ENCODE results near the gene SUSD6. TPM values are rescaled to one million over a fixed set of nuclear protein-coding genes. Genes with fewer than 3 reads are reported as not detected.

The SUSD6 gene
- total RNA-seq, 1 experiment from 2014 or later: 24.1 TPM

GRCh38 chr14:69633238-69633637 lies 21.8 kb downstream of the SUSD6 start:
- H3K4me1 ChIP-seq (replicated peaks; ENCODE audit: insufficient read depth): peaks cover 38% of the 10 kb centered on the region
- H3K36me3 ChIP-seq (ENCODE audit: low read depth): no peaks in the 10 kb centered on the region
- no peak overlapping the region for H2AFZ ChIP-seq
- no peaks in the 10 kb centered on the region; the same call in 1 of the 2 replicates for H3F3A ChIP-seq (ENCODE audit: insufficient read depth, low read depth)
- no TSS peak for BruUV-seq (replicated peaks)
- POLR2A ChIA-PET (ENCODE audit: unreplicated experiment): no interaction called here
- no peak for DNase-seq
- no peak overlapping the region for H3K27ac ChIP-seq
- H3K27me3 ChIP-seq (ENCODE audit: insufficient read depth, low read depth): no peaks in the 10 kb centered on the region
- H4K20me1 ChIP-seq (ENCODE audit: insufficient read depth): no peaks in the 10 kb centered on the region
- TF ChIP-seq CTCF (conservative IDR thresholded peaks at IDR 0.05): no peak
- no peak for TF ChIP-seq EZH2 (IDR thresholded peaks at IDR 0.05; ENCODE audit: low read depth)
- no peak overlapping the region for H3K4me2 ChIP-seq
- H3K4me3 ChIP-seq: no peak overlapping the region
- CTCF ChIA-PET: no interaction called here
- H3K9me2 ChIP-seq (ENCODE audit: insufficient read depth): no peaks in the 10 kb centered on the region
- intact Hi-C loops (cut with micrococcal nuclease; ENCODE audit: unreplicated experiment): no loop called here
- no peaks in the 10 kb centered on the region for H3K79me2 ChIP-seq (ENCODE audit: low read depth)
- H3K9me3 ChIP-seq (ENCODE audit: insufficient read depth, low read depth): no peaks in the 10 kb centered on the region

DNA sequence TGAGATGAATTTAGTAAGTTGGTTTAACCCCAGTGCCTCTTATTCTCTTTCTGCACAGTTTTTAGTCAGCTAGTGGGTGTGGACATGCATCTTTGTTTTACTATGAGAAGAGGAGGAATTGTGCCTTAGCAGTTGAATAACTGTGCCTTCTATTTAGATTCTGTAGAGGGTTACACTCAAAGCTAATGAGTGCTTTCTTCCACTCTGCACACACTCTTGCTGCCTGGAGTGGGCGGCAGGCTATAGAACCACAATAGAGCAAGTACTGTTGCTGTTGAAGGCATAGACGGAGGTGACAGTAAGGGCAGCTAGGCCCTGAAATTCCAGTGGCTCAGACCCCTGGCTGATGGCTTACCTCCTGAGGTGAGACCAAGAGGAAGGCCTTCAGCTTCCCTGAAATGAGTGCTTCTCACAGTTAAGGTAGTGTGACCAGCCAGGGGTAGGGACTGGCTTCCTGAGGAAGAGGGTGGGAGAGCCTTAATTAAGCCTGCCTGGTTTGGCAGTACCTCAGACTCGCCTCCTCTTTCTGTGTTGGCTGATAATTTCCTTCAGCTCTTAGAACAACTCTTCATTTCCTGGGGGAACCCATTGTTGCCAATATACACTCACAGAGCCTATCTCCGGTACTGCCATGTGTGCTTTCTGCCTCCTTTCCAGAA lies 24.7 kb downstream of the SUSD6 start:
- Histone ChIP-seq H3K27me3 (ENCODE audit: insufficient read depth, low read depth) (no peaks in the 10 kb centered on the region), H4K20me1 (ENCODE audit: insufficient read depth) (no peaks in the 10 kb centered on the region), H3K9me2 (ENCODE audit: insufficient read depth) (no peaks in the 10 kb centered on the region), H3K4me2 (no peak overlapping the region), H2AFZ (no peak overlapping the region), H3F3A (ENCODE audit: insufficient read depth, low read depth) (no peaks in the 10 kb centered on the region; the same call in 1 of the 2 replicates), H3K4me3 (no peak overlapping the region), H3K79me2 (ENCODE audit: low read depth) (no peaks in the 10 kb centered on the region), H3K27ac (no peak overlapping the region), H3K36me3 (ENCODE audit: low read depth) (no peaks in the 10 kb centered on the region), H3K9me3 (ENCODE audit: insufficient read depth, low read depth) (peaks cover 8% of the 10 kb centered on the region), H3K4me1 (replicated peaks; ENCODE audit: insufficient read depth) (peaks cover 31% of the 10 kb centered on the region)
- ChIA-PET CTCF (no interaction called here), POLR2A (ENCODE audit: unreplicated experiment) (interaction anchor here (0.7 kb wide), 1 partner anchor 17 kb away, joined by 5 read pairs; no protein-coding TSS in a partner anchor)
- no peak for TF ChIP-seq CTCF (conservative IDR thresholded peaks at IDR 0.05)
- no peak for TF ChIP-seq EZH2 (IDR thresholded peaks at IDR 0.05; ENCODE audit: low read depth)
- no TSS peak for BruUV-seq (replicated peaks)
- intact Hi-C loops (cut with micrococcal nuclease; ENCODE audit: unreplicated experiment): no loop called here
- no peak for DNase-seq

DNA sequence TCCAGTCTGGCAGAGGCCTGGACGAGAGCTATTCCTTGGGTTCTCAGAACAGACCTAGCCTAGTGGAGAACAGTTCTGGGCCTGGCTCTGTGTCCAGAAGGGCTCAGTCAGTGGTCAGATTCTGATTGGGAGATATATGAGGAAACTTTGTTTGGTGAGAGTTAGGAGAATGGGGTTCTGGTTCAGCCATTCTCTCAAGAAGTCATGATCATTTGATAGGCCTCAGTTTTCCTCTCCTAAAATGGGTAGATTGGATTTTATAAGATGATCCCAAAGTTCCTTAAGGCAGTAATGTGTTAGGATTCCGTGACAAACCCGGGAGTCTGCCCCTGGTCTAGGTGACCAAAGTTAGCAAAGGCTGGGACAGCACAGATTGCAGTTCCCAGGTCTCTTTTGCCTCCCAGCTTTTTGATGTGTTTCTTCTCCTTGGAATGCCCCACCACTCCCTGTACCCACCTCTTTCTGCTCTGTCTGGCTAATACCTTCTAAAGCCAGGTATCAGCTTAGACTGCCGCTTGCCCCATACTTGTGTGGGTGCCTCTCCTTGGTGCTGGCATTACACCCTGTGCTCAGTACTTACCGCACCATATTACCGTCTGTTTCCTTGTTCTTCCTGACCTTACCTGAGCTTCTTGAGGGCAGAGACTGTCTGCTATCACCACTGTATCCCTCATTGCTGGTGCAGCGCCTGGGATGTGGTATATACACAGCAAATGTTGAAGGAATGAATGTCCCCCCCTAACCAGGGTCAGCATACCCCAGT lies 25.5 kb downstream of the SUSD6 start:
- Histone ChIP-seq H3K27ac (no peak overlapping the region), H3K9me3 (ENCODE audit: insufficient read depth, low read depth) (peaks cover 12% of the 10 kb centered on the region), H3K9me2 (ENCODE audit: insufficient read depth) (no peaks in the 10 kb centered on the region), H4K20me1 (ENCODE audit: insufficient read depth) (no peaks in the 10 kb centered on the region), H3K79me2 (ENCODE audit: low read depth) (no peaks in the 10 kb centered on the region), H2AFZ (no peak overlapping the region), H3K27me3 (ENCODE audit: insufficient read depth, low read depth) (no peaks in the 10 kb centered on the region), H3K4me2 (no peak overlapping the region), H3K4me3 (no peak overlapping the region), H3F3A (ENCODE audit: insufficient read depth, low read depth) (peaks cover under 1% of the 10 kb centered on the region; the same call in 1 of the 2 replicates), H3K36me3 (ENCODE audit: low read depth) (no peaks in the 10 kb centered on the region), H3K4me1 (replicated peaks; ENCODE audit: insufficient read depth) (peaks cover 24% of the 10 kb centered on the region)
- ChIA-PET CTCF (interaction anchor here (0.5 kb wide), 1 partner anchor 25 kb away, joined by 3 read pairs; no protein-coding TSS in a partner anchor), POLR2A (ENCODE audit: unreplicated experiment) (interaction anchor here (0.7 kb wide), 1 partner anchor 16 kb away, joined by 5 read pairs; no protein-coding TSS in a partner anchor)
- no TSS peak for BruUV-seq (replicated peaks)
- intact Hi-C loops (cut with micrococcal nuclease; ENCODE audit: unreplicated experiment): no loop called here
- no peak for TF ChIP-seq EZH2 (IDR thresholded peaks at IDR 0.05; ENCODE audit: low read depth)
- TF ChIP-seq CTCF (conservative IDR thresholded peaks at IDR 0.05): no peak
- no peak for DNase-seq

All from PC-9 (cell line).